ENCODE measurements around the gene HOXB5. TPM values are rescaled to one million over a fixed set of nuclear protein-coding genes. Genes with fewer than 3 reads are reported as not detected.

HOXB5 gene
- total and polyA plus RNA-seq, 4 donors: 2.9 to 116 (median 56.0) TPM

GRCh38 chr17:48577330-48577945 lies 16.1 kb downstream of the HOXB5 start:
- Histone ChIP-seq H3K9me3 (ENCODE audit: control insufficient read depth, insufficient read depth, low read length) (no peaks in the 10 kb centered on the region), H3K36me3 (ENCODE audit: control insufficient read depth, insufficient read depth, low read length) (peaks cover 21% of the 10 kb centered on the region), H3K27me3 (ENCODE audit: control insufficient read depth, insufficient read depth, low read length) (no peaks in the 10 kb centered on the region), H3K4me3 (ENCODE audit: low read depth, low read length) (peak overlapping the region; percentile 51), H3K27ac (ENCODE audit: low read depth, low read length) (peak overlapping the region; percentile 99), H3K4me1 (ENCODE audit: control insufficient read depth, insufficient read depth, low read length) (peaks cover 73% of the 10 kb centered on the region)
- DNase-seq (ENCODE audit: low read depth in 4 of 6, low spot score in 6 of 6): peak in 2 of 6 donors; percentile 77 to 96
- WGBS (ENCODE audit: insufficient coverage): 0% methylated on average over 7 of the region's 19 CpGs

- Histone ChIP-seq H3K9me3 (ENCODE audit: control insufficient read depth, insufficient read depth, low read length) (no peaks in the 10 kb centered on the region), H3K27me3 (ENCODE audit: control insufficient read depth, insufficient read depth, low read length) (no peaks in the 10 kb centered on the region), H3K27ac (ENCODE audit: low read depth, low read length) (peak overlapping the region; percentile 99), H3K36me3 (ENCODE audit: control insufficient read depth, insufficient read depth, low read length) (peaks cover 18% of the 10 kb centered on the region), H3K4me1 (ENCODE audit: control insufficient read depth, insufficient read depth, low read length) (peaks cover 72% of the 10 kb centered on the region), H3K4me3 (ENCODE audit: low read depth, low read length) (peak overlapping the region; percentile 51)
- peak in 1 of 6 donors; percentile 82 for DNase-seq (ENCODE audit: low read depth in 4 of 6, low spot score in 6 of 6)
- under 1% methylated on average over 20 of the region's 43 CpGs for WGBS (ENCODE audit: insufficient coverage)
Measured at GRCh38 chr17:48576479-48577309, 16.9 kb downstream of the HOXB5 start.

- Histone ChIP-seq H3K27ac (ENCODE audit: low read depth, low read length) (peak overlapping the region; percentile 99), H3K27me3 (ENCODE audit: control insufficient read depth, insufficient read depth, low read length) (no peaks in the 10 kb centered on the region), H3K4me3 (ENCODE audit: low read depth, low read length) (peak overlapping the region; percentile 46), H3K9me3 (ENCODE audit: control insufficient read depth, insufficient read depth, low read length) (no peaks in the 10 kb centered on the region), H3K4me1 (ENCODE audit: control insufficient read depth, insufficient read depth, low read length) (peaks cover 72% of the 10 kb centered on the region), H3K36me3 (ENCODE audit: control insufficient read depth, insufficient read depth, low read length) (peaks cover 19% of the 10 kb centered on the region)
- peak in 2 of 6 donors; percentile 76 to 89 for DNase-seq (ENCODE audit: low read depth in 4 of 6, low spot score in 6 of 6)
- 5% methylated on average over 18 of the region's 22 CpGs for WGBS (ENCODE audit: insufficient coverage)
Measured at GRCh38 chr17:48575673-48576478, 17.7 kb downstream of the HOXB5 start.

- WGBS (ENCODE audit: insufficient coverage): 28% methylated on average over 3 of the region's 7 CpGs
- Histone ChIP-seq H3K27ac (ENCODE audit: low read depth, low read length) (peak overlapping the region; percentile 99), H3K4me3 (ENCODE audit: low read depth, low read length) (peak overlapping the region; percentile 46), H3K4me1 (ENCODE audit: control insufficient read depth, insufficient read depth, low read length) (peaks cover 72% of the 10 kb centered on the region), H3K9me3 (ENCODE audit: control insufficient read depth, insufficient read depth, low read length) (no peaks in the 10 kb centered on the region), H3K36me3 (ENCODE audit: control insufficient read depth, insufficient read depth, low read length) (peaks cover 24% of the 10 kb centered on the region), H3K27me3 (ENCODE audit: control insufficient read depth, insufficient read depth, low read length) (no peaks in the 10 kb centered on the region)
- DNase-seq (ENCODE audit: low read depth in 4 of 6, low spot score in 6 of 6): peak in 2 of 6 donors; percentile 43 to 88
Measured at GRCh38 chr17:48575066-48575582, 18.5 kb downstream of the HOXB5 start.

GRCh38 chr17:48574505-48575065 lies 19.0 kb downstream of the HOXB5 start:
- DNase-seq (ENCODE audit: low read depth in 4 of 6, low spot score in 6 of 6): no peak
- WGBS (ENCODE audit: insufficient coverage): 13% methylated on average over 7 of the region's 8 CpGs
- Histone ChIP-seq H3K36me3 (ENCODE audit: control insufficient read depth, insufficient read depth, low read length) (peaks cover 24% of the 10 kb centered on the region), H3K4me3 (ENCODE audit: low read depth, low read length) (peak overlapping the region; percentile 46), H3K4me1 (ENCODE audit: control insufficient read depth, insufficient read depth, low read length) (peaks cover 69% of the 10 kb centered on the region), H3K27me3 (ENCODE audit: control insufficient read depth, insufficient read depth, low read length) (no peaks in the 10 kb centered on the region), H3K9me3 (ENCODE audit: control insufficient read depth, insufficient read depth, low read length) (no peaks in the 10 kb centered on the region), H3K27ac (ENCODE audit: low read depth, low read length) (peak overlapping the region; percentile 99)

- Histone ChIP-seq H3K27ac (ENCODE audit: low read depth, low read length) (peak overlapping the region; percentile 99), H3K36me3 (ENCODE audit: control insufficient read depth, insufficient read depth, low read length) (peaks cover 25% of the 10 kb centered on the region), H3K4me1 (ENCODE audit: control insufficient read depth, insufficient read depth, low read length) (peaks cover 77% of the 10 kb centered on the region), H3K27me3 (ENCODE audit: control insufficient read depth, insufficient read depth, low read length) (no peaks in the 10 kb centered on the region), H3K4me3 (ENCODE audit: low read depth, low read length) (peak overlapping the region; percentile 46), H3K9me3 (ENCODE audit: control insufficient read depth, insufficient read depth, low read length) (no peaks in the 10 kb centered on the region)
- WGBS (ENCODE audit: insufficient coverage): no CpG with 5 or more reads among the region's 1 CpG
- peak in 1 of 6 donors; percentile 69 for DNase-seq (ENCODE audit: low read depth in 4 of 6, low spot score in 6 of 6)
Measured at GRCh38 chr17:48571826-48572417, 21.7 kb downstream of the HOXB5 start.

- Histone ChIP-seq H3K27me3 (ENCODE audit: control insufficient read depth, insufficient read depth, low read length) (no peaks in the 10 kb centered on the region), H3K4me1 (ENCODE audit: control insufficient read depth, insufficient read depth, low read length) (peaks cover 79% of the 10 kb centered on the region), H3K27ac (ENCODE audit: low read depth, low read length) (peak overlapping the region; percentile 99), H3K9me3 (ENCODE audit: control insufficient read depth, insufficient read depth, low read length) (no peaks in the 10 kb centered on the region), H3K36me3 (ENCODE audit: control insufficient read depth, insufficient read depth, low read length) (peaks cover 25% of the 10 kb centered on the region), H3K4me3 (ENCODE audit: low read depth, low read length) (peak overlapping the region; percentile 46)
- WGBS (ENCODE audit: insufficient coverage): 8% methylated on average over 21 of the region's 26 CpGs
- peak in 2 of 6 donors; percentile 70 to 91 for DNase-seq (ENCODE audit: low read depth in 4 of 6, low spot score in 6 of 6)
Measured at GRCh38 chr17:48571024-48571818, 22.4 kb downstream of the HOXB5 start.

- Histone ChIP-seq H3K27ac (ENCODE audit: low read depth, low read length) (peak overlapping the region; percentile 99), H3K4me3 (ENCODE audit: low read depth, low read length) (peak overlapping the region; percentile 46), H3K36me3 (ENCODE audit: control insufficient read depth, insufficient read depth, low read length) (peaks cover 24% of the 10 kb centered on the region), H3K4me1 (ENCODE audit: control insufficient read depth, insufficient read depth, low read length) (peaks cover 78% of the 10 kb centered on the region), H3K27me3 (ENCODE audit: control insufficient read depth, insufficient read depth, low read length) (no peaks in the 10 kb centered on the region), H3K9me3 (ENCODE audit: control insufficient read depth, insufficient read depth, low read length) (no peaks in the 10 kb centered on the region)
- peak in 1 of 6 donors; percentile 40 for DNase-seq (ENCODE audit: low read depth in 4 of 6, low spot score in 6 of 6)
- WGBS (ENCODE audit: insufficient coverage): 4% methylated on average over 14 of the region's 19 CpGs
Measured at GRCh38 chr17:48570325-48571023, 23.1 kb downstream of the HOXB5 start.

Measured in spinal cord (tissue), 10 donors.